A673 (cell line): ENCODE measurements around the gene CHGA.

Experiments
- CTCF ChIP-seq: fragments of 300-800, 200-600 bp; sonication (generic); conservative IDR thresholded peaks from 2 replicates; pipeline ENCODE4 v1.5.1; 2017; ENCODE audit warnings: low read depth, mild to moderate bottlenecking, antibody characterized with exemption, low read length, moderate library complexity, mixed read lengths
- EZH2 ChIP-seq: fragments of 200-600 bp; sonication (generic); IDR thresholded peaks from 2 replicates; pipeline ENCODE4 v1.6.1; 2017; ENCODE audit warnings: borderline replicate concordance, low read depth, mild to moderate bottlenecking, mixed read lengths, antibody characterized with exemption, low read length; ENCODE audit not compliant: poor library complexity, severe bottlenecking

DNA sequence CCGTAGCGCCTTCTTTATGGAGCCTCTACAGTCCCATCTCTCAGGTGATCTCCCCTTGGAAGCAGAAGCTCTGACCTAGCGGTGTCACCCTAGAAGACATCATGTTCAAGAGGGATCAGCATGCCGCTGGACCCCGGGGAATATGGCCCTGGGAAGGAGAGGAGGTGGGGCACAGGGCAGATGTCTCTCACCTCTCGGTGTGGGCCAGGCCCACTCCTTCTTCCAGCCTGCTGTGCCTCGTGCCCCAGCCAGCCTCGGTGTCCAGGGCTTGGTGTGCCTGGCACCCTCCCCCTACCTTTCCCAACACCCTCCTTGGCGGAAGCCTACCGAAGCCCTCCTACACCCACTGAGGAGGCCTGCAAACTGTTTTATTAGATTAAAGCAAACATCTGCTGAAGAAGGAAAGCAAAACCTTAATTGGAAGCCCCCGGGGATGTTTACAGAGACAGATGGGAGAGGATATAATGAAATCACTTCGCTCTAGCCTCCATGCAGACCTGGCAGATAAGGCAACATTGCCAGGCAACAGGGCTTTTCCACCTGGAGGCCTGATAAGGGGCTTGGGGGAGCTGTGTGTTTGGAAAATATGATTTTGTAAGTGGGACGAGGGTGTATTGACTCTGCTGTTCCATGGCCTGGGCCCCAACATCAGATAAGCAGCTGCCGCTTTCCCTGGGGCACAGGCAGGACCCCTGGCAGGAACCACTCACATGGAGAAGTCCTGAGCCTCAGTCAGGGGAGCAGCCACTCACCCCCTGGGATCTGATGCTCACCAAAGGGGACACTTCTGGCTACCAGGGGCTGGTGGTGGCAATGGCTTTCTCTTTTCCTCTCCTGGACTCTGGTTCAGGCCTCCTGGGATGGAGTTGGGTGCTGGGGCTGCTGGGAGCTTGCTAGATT lies 5.7 kb upstream of the CHGA start:
- TF ChIP-seq CTCF (no peak), EZH2 (no peak)
